OCI-LY7 (cell line): ENCODE results near the gene FAM227B. TPM values are rescaled to one million over a fixed set of nuclear protein-coding genes. Genes with fewer than 3 reads are reported as not detected.

ENCODE experiments used
- BruUV-seq: library from RNA; stranded (reverse); fragments of 400-500 nt; replicated peaks from 2 replicates; lab custom pipeline; 2021; lab: Mats Ljungman, UMichigan
- CTCF ChIA-PET: fragments of 300-600 bp; sonication (Branson Sonifier 250); formaldehyde crosslinking; loops from one replicate; lab custom pipeline; 2022; ENCODE audit warnings: antibody characterized with exemption; ENCODE audit not compliant: unreplicated experiment; lab: Charles Lee
- POLR2A ChIA-PET: fragments of 300-600 bp; sonication (Branson Sonifier 250); formaldehyde crosslinking; loops from one replicate; lab custom pipeline; 2022; ENCODE audit warnings: antibody characterized with exemption; lab: Charles Lee
- DNase-seq: peaks from one replicate; pipeline ENCODE4 v3.0.0-alpha.2; 2015; ENCODE audit warnings: low spot score
- H2AFZ ChIP-seq: fragments of 200-600 bp; sonication (generic), shearing (Covaris generic); 2 replicates; pipeline ENCODE4 v1.6.1; 2014; ENCODE audit warnings: mild to moderate bottlenecking, antibody characterized with exemption, low read length, moderate library complexity
- H3K27ac ChIP-seq: fragments of 200-600 bp; sonication (generic); 2 replicates; pipeline ENCODE4 v1.5.1; 2014; ENCODE audit warnings: mixed run types, low read depth, mild to moderate bottlenecking, moderate library complexity, low read length, inconsistent platforms; ENCODE audit not compliant: poor library complexity, severe bottlenecking
- H3K36me3 ChIP-seq: fragments of 200-600 bp; sonication (generic); 2 replicates; pipeline ENCODE4 v1.6.1; 2014; ENCODE audit warnings: mild to moderate bottlenecking, antibody characterized with exemption, low read length, moderate library complexity, mixed read lengths; ENCODE audit not compliant: insufficient read depth
- H3K4me1 ChIP-seq: fragments of 200-600 bp; sonication (generic); 2 replicates; pipeline ENCODE4 v1.5.1; 2014; ENCODE audit warnings: mild to moderate bottlenecking, low read length; ENCODE audit not compliant: insufficient read depth, poor library complexity, severe bottlenecking
- H3K4me2 ChIP-seq: fragments of 200-600 bp; sonication (generic); 2 replicates; pipeline ENCODE4 v1.6.1; 2014; ENCODE audit warnings: mild to moderate bottlenecking, low read length
- H3K4me3 ChIP-seq: fragments of 200-600 bp; sonication (generic); 2 replicates; pipeline ENCODE4 v1.5.1; 2014; ENCODE audit warnings: mild to moderate bottlenecking, low read depth, low read length; ENCODE audit not compliant: poor library complexity, severe bottlenecking
- H3K79me2 ChIP-seq: fragments of 200-600 bp; sonication (generic); 2 replicates; pipeline ENCODE4 v1.6.1; 2016; ENCODE audit warnings: low read depth, mild to moderate bottlenecking, low read length, moderate library complexity, mixed read lengths; ENCODE audit not compliant: insufficient read depth
- H3K9me2 ChIP-seq: fragments of 200-600 bp; sonication (generic); 2 replicates; pipeline ENCODE4 v1.6.1; 2016; ENCODE audit warnings: mild to moderate bottlenecking, low read length, mixed read lengths; ENCODE audit not compliant: insufficient read depth
- H3K9me3 ChIP-seq: fragments of 200-600 bp; sonication (generic); 2 replicates; pipeline ENCODE4 v1.6.1; 2014; ENCODE audit warnings: mild to moderate bottlenecking, mixed run types, low read length, mixed read lengths
- H4K20me1 ChIP-seq: fragments of 200-600 bp; sonication (generic); 2 replicates; pipeline ENCODE4 v1.6.1; 2014; ENCODE audit warnings: mild to moderate bottlenecking, antibody characterized with exemption, low read length, moderate library complexity, mixed read lengths; ENCODE audit not compliant: insufficient read depth
- CTCF ChIP-seq: fragments of 200-600 bp; sonication (generic); conservative IDR thresholded peaks from 2 replicates; pipeline ENCODE4 v1.5.1; 2014; ENCODE audit warnings: mild to moderate bottlenecking, antibody characterized with exemption, low read length, moderate library complexity, mixed read lengths
- EZH2phosphoT487 ChIP-seq: fragments of 200-600 bp; sonication (generic); IDR thresholded peaks from 2 replicates; pipeline ENCODE4 v1.6.1; 2018; ENCODE audit warnings: low read depth, borderline replicate concordance, mild to moderate bottlenecking, mixed run types, antibody characterized with exemption, low read length, moderate library complexity, mixed read lengths
- intact Hi-C: fragments of 100-400 bp; cut with micrococcal nuclease; formaldehyde crosslinking; loops from one replicate; pipeline ENCODE4 v1.10.0; 2022; ENCODE audit not compliant: unreplicated experiment
- total RNA-seq, 2 experiments: library from RNA; depleted of rRNA in 1 of 2; stranded (reverse); fragments of >200 nt in 1 of 2; shearing (Covaris generic) in 1 of 2; gene quantifications; 2 replicates each; pipeline ENCODE4 v1.2.3, GENCODE V29; 2014 to 2022

The FAM227B gene
- total RNA-seq, 2 experiments from 2014 or later = 2.9 to 6.2 TPM

GRCh38 chr15:49460411-49460941, 160.1 kb downstream of the FAM227B start:
- no TSS peak for BruUV-seq
- ChIA-PET POLR2A (no interaction called here), CTCF (no interaction called here)
- no peak for TF ChIP-seq EZH2phosphoT487
- TF ChIP-seq CTCF = no peak
- H3K9me3 ChIP-seq = no peaks in the 10 kb centered on the region
- H4K20me1 ChIP-seq = no peaks in the 10 kb centered on the region; the same call in 1 of the 2 replicates
- H3K4me1 ChIP-seq = no peaks in the 10 kb centered on the region
- H3K79me2 ChIP-seq = no peaks in the 10 kb centered on the region
- H3K4me2 ChIP-seq = no peak overlapping the region
- no peak for DNase-seq
- no peaks in the 10 kb centered on the region for H3K36me3 ChIP-seq
- H3K27ac ChIP-seq = no peak overlapping the region
- no peak overlapping the region for H3K4me3 ChIP-seq
- intact Hi-C loops = no loop called here
- H3K9me2 ChIP-seq = no peaks in the 10 kb centered on the region
- no peak overlapping the region for H2AFZ ChIP-seq

GRCh38 chr15:49458145-49458544, 162.5 kb downstream of the FAM227B start:
- Histone ChIP-seq H3K4me1 (no peaks in the 10 kb centered on the region), H4K20me1 (no peaks in the 10 kb centered on the region; the same call in 1 of the 2 replicates), H2AFZ (no peak overlapping the region), H3K9me2 (no peaks in the 10 kb centered on the region), H3K9me3 (no peaks in the 10 kb centered on the region), H3K79me2 (no peaks in the 10 kb centered on the region), H3K27ac (no peak overlapping the region), H3K4me3 (no peak overlapping the region), H3K36me3 (no peaks in the 10 kb centered on the region), H3K4me2 (no peak overlapping the region)
- no peak for DNase-seq
- intact Hi-C loops = no loop called here
- TF ChIP-seq EZH2phosphoT487 = no peak
- CTCF ChIA-PET = no interaction called here
- POLR2A ChIA-PET = interaction anchor here (0.6 kb wide), 1 partner anchor 429 kb away, joined by 6 read pairs; no protein-coding TSS in a partner anchor
- no TSS peak for BruUV-seq

- H3K9me3 ChIP-seq = no peaks in the 10 kb centered on the region
- H3K36me3 ChIP-seq = no peaks in the 10 kb centered on the region
- H3K4me1 ChIP-seq = no peaks in the 10 kb centered on the region
- intact Hi-C loops = no loop called here
- DNase-seq = no peak
- POLR2A ChIA-PET = no interaction called here
- no peak for TF ChIP-seq EZH2phosphoT487
- no peak for TF ChIP-seq CTCF
- H3K4me3 ChIP-seq = no peak overlapping the region
- CTCF ChIA-PET = no interaction called here
- no peaks in the 10 kb centered on the region for H3K9me2 ChIP-seq
- no peaks in the 10 kb centered on the region; the same call in 1 of the 2 replicates for H4K20me1 ChIP-seq
- H2AFZ ChIP-seq = no peak overlapping the region
- no TSS peak for BruUV-seq
- no peak overlapping the region for H3K4me2 ChIP-seq
- H3K79me2 ChIP-seq = no peaks in the 10 kb centered on the region
- no peak overlapping the region for H3K27ac ChIP-seq
These were observed 164.5 kb downstream of the FAM227B start for GRCh38 chr15:49456166-49456565.
